HEK293 (cell line): ENCODE results near the gene PARG.
"Not testable (repeated sequence)": the region's sequence is repeated elsewhere in the genome, so short reads cannot be mapped to it uniquely, and the experiment has no call there.

ENCODE experiments used
- CTCF ChIP-seq: fragments of 450-650 bp; formaldehyde crosslinking; IDR thresholded peaks from 2 replicates; pipeline ENCODE4 v1.5.1; 2016; ENCODE audit warnings: missing biosample characterization, missing genetic modification characterization
- ZNF362 ChIP-seq: fragments of 450-650 bp; formaldehyde crosslinking; IDR thresholded peaks from 2 replicates; pipeline ENCODE4 v1.5.1; 2016; ENCODE audit warnings: missing biosample characterization, missing genetic modification characterization
- ZNF544 ChIP-seq: fragments of 450-650 bp; formaldehyde crosslinking; IDR thresholded peaks from 2 replicates; pipeline ENCODE4 v1.5.0; 2017; ENCODE audit warnings: missing biosample characterization, missing genetic modification characterization
- ZNF639 ChIP-seq: fragments of 450-650 bp; formaldehyde crosslinking; IDR thresholded peaks from 2 replicates; pipeline ENCODE4 v1.5.1; 2016; ENCODE audit warnings: missing biosample characterization, missing genetic modification characterization

- not testable (repeated sequence) for TF ChIP-seq ZNF639; CTCF (tag by site-specific recombination); ZNF362 (tag by site-specific recombination); ZNF544 (tag by site-specific recombination)
Observed at GRCh38 chr10:49849520-49849919, 92.3 kb downstream of the PARG start.
